PFSK-1 (cell line): Measurements from ENCODE around the gene SLC41A3.

Experiments used
- FOXP2 ChIP-seq: optimal IDR thresholded peaks from 2 replicates; pipeline ENCODE3; 2011; ENCODE audit warnings: borderline replicate concordance, control low read depth, inconsistent platforms; ENCODE audit not compliant: insufficient read depth; ENCODE audit errors: extremely low read length, extremely low read depth
- POLR2AphosphoS5 ChIP-seq: IDR thresholded peaks from 2 replicates; pipeline ENCODE4 v1.6.1; 2012; ENCODE audit warnings: low read depth, mild to moderate bottlenecking, control low read depth, low read length, moderate library complexity
- REST ChIP-seq, 2 experiments: IDR thresholded peaks; 2 replicates each; pipeline versions ENCODE4 v1.6.1 to v1.8.0; 2011 to 2012; ENCODE audit warnings: low read depth in 2 of 2, low read length in 2 of 2, control low read depth in 1 of 2, inconsistent platforms in 1 of 2, mild to moderate bottlenecking in 1 of 2, moderate library complexity in 1 of 2; ENCODE audit not compliant: insufficient read depth in 1 of 2

- no peak for TF ChIP-seq REST (IDR thresholded peaks at IDR 0.05; ENCODE audit: insufficient read depth in 1 of 2, low read depth in 2 of 2, low read length in 2 of 2)
- TF ChIP-seq POLR2AphosphoS5 = no peak
- no peak for TF ChIP-seq FOXP2
Observed at GRCh38 chr3:126082362-126083137, 1.4 kb downstream of the SLC41A3 start.
